BLaER1 (cell line): ENCODE results near the gene NCCRP1.

Source experiments
- H3K27ac ChIP-seq: shearing (Covaris generic); formaldehyde crosslinking; 2 replicates; pipeline ENCODE4 v1.8.1; 2022
- H3K27me3 ChIP-seq: shearing (Covaris generic); formaldehyde crosslinking; 2 replicates; pipeline ENCODE4 v1.8.1; 2022
- H3K36me3 ChIP-seq: shearing (Covaris generic); formaldehyde crosslinking; 2 replicates; pipeline ENCODE4 v1.8.1; 2022
- H3K4me1 ChIP-seq: shearing (Covaris generic); formaldehyde crosslinking; 2 replicates; pipeline ENCODE4 v1.8.1; 2022
- H3K4me2 ChIP-seq: shearing (Covaris generic); formaldehyde crosslinking; 2 replicates; pipeline ENCODE4 v1.8.1; 2022
- H3K4me3 ChIP-seq: shearing (Covaris generic); formaldehyde crosslinking; 2 replicates; pipeline ENCODE4 v1.8.1; 2022
- H3K9ac ChIP-seq: shearing (Covaris generic); formaldehyde crosslinking; 2 replicates; pipeline ENCODE4 v1.8.1; 2022
- H3K9me3 ChIP-seq: shearing (Covaris generic); formaldehyde crosslinking; 2 replicates; pipeline ENCODE4 v1.8.1; 2022
- H4K20me1 ChIP-seq: shearing (Covaris generic); formaldehyde crosslinking; 2 replicates; pipeline ENCODE4 v1.8.1; 2022
- Cebpa-rat ChIP-seq: shearing (Covaris generic); IDR thresholded peaks from 2 replicates; pipeline ENCODE4 v1.8.1; 2022

Gene NCCRP1

GRCh38 chr19:39192846-39193245, 3.9 kb upstream of the NCCRP1 start:
- Histone ChIP-seq H3K4me1 (peaks cover 45% of the 10 kb centered on the region), H3K9ac (no peak overlapping the region), H3K36me3 (no peaks in the 10 kb centered on the region), H4K20me1 (no peaks in the 10 kb centered on the region; the same call in 1 of the 2 replicates), H3K4me2 (peak overlapping the region; percentile 28), H3K9me3 (no peaks in the 10 kb centered on the region), H3K27me3 (peaks cover 30% of the 10 kb centered on the region), H3K4me3 (no peak overlapping the region), H3K27ac (no peak overlapping the region)
- no peak for TF ChIP-seq Cebpa-rat

GRCh38 chr19:39193803-39194202, 3.0 kb upstream of the NCCRP1 start:
- Histone ChIP-seq H3K27me3 (peaks cover 39% of the 10 kb centered on the region), H3K4me1 (peaks cover 43% of the 10 kb centered on the region), H3K9ac (no peak overlapping the region), H3K36me3 (no peaks in the 10 kb centered on the region), H3K9me3 (no peaks in the 10 kb centered on the region), H3K4me2 (peak overlapping the region; percentile 28; the same call in 1 of the 2 replicates), H3K27ac (no peak overlapping the region), H4K20me1 (no peaks in the 10 kb centered on the region; the same call in 1 of the 2 replicates), H3K4me3 (no peak overlapping the region)
- no peak for TF ChIP-seq Cebpa-rat

- no peaks in the 10 kb centered on the region for H3K36me3 ChIP-seq
- no peaks in the 10 kb centered on the region for H3K9me3 ChIP-seq
- no peak overlapping the region for H3K9ac ChIP-seq
- H3K4me3 ChIP-seq, result no peak overlapping the region
- no peak overlapping the region for H3K27ac ChIP-seq
- 0 out of 2 replicates have a peak overlapping the region, but pooled peaks have one; percentile 6 for H3K4me2 ChIP-seq
- H4K20me1 ChIP-seq, result no peaks in the 10 kb centered on the region; the same call in 1 of the 2 replicates
- peaks cover 33% of the 10 kb centered on the region for H3K4me1 ChIP-seq
- TF ChIP-seq Cebpa-rat, result no peak
- peaks cover 44% of the 10 kb centered on the region for H3K27me3 ChIP-seq
Observed at GRCh38 chr19:39194832-39195542, 1.8 kb upstream of the NCCRP1 start.

GRCh38 chr19:39195755-39196154, 1.0 kb upstream of the NCCRP1 start:
- Histone ChIP-seq H3K4me1 (peaks cover 33% of the 10 kb centered on the region), H4K20me1 (no peaks in the 10 kb centered on the region; the same call in 1 of the 2 replicates), H3K27me3 (peaks cover 44% of the 10 kb centered on the region), H3K36me3 (no peaks in the 10 kb centered on the region), H3K4me3 (no peak overlapping the region), H3K27ac (no peak overlapping the region), H3K9me3 (no peaks in the 10 kb centered on the region), H3K4me2 (no peak overlapping the region), H3K9ac (no peak overlapping the region)
- no peak for TF ChIP-seq Cebpa-rat

DNA sequence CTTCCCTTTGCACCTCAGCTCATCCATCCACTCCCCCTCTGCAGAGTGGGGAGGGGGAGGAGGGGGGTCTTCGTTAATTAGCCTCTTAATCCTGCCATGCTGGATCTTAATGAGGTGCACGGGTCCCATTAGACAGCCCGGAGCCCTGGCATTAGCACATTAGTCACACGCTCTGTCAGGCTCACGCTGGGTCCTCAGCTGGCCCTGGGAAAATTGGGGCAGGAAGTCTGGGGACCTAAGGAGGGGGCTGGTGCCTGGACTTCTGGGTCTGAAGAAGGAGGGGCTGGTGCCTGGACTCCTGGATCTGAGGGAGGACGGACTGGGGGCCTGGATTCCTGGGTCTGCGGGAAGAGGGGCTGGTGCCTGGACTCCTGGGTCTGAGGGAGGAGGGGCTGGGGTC, 444 bp upstream of the NCCRP1 start:
- H3K4me3 ChIP-seq, result no peak overlapping the region
- peaks cover 44% of the 10 kb centered on the region for H3K27me3 ChIP-seq
- H3K9ac ChIP-seq, result no peak overlapping the region
- no peak for TF ChIP-seq Cebpa-rat
- no peaks in the 10 kb centered on the region for H3K36me3 ChIP-seq
- no peak overlapping the region for H3K27ac ChIP-seq
- H3K9me3 ChIP-seq, result no peaks in the 10 kb centered on the region
- peaks cover 33% of the 10 kb centered on the region for H3K4me1 ChIP-seq
- H3K4me2 ChIP-seq, result peak overlapping the region; percentile 73
- H4K20me1 ChIP-seq, result no peaks in the 10 kb centered on the region; the same call in 1 of the 2 replicates

DNA sequence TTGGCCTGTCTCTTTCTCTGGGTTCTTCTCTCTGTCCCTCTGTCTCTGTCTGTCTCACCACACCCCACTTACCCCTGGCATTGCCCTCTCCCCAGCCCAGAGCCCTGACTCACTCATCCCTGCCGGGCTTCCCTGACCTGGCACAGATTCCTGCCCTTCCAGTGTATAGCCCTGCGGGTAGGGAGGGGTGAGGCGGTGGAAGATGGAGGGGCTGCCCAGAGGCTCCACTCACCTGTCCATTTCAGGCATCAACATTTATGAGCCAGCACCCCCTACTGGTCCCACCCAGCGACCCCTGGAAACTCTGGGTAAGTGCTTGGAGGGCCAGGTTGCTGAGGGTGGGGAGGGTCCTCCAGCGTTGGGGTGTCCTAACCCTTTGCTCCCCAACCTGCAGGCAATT, 1.0 kb downstream of the NCCRP1 start:
- Histone ChIP-seq H3K27ac (no peak overlapping the region), H4K20me1 (no peaks in the 10 kb centered on the region; the same call in 1 of the 2 replicates), H3K4me3 (no peak overlapping the region), H3K27me3 (peaks cover 48% of the 10 kb centered on the region), H3K36me3 (no peaks in the 10 kb centered on the region), H3K4me1 (peaks cover 31% of the 10 kb centered on the region), H3K9me3 (no peaks in the 10 kb centered on the region), H3K4me2 (no peak overlapping the region), H3K9ac (no peak overlapping the region)
- TF ChIP-seq Cebpa-rat, result no peak

- Histone ChIP-seq H3K4me2 (no peak overlapping the region), H4K20me1 (no peaks in the 10 kb centered on the region; the same call in 1 of the 2 replicates), H3K4me1 (peaks cover 22% of the 10 kb centered on the region), H3K27me3 (peaks cover 60% of the 10 kb centered on the region), H3K27ac (no peak overlapping the region), H3K9ac (no peak overlapping the region), H3K9me3 (no peaks in the 10 kb centered on the region), H3K4me3 (no peak overlapping the region), H3K36me3 (no peaks in the 10 kb centered on the region)
- no peak for TF ChIP-seq Cebpa-rat
Observed at GRCh38 chr19:39199025-39199424, 2.3 kb downstream of the NCCRP1 start.

- Histone ChIP-seq H3K4me1 (peaks cover 18% of the 10 kb centered on the region), H3K9me3 (no peaks in the 10 kb centered on the region), H3K9ac (no peak overlapping the region), H3K27me3 (peaks cover 65% of the 10 kb centered on the region), H4K20me1 (no peaks in the 10 kb centered on the region; the same call in 1 of the 2 replicates), H3K36me3 (no peaks in the 10 kb centered on the region), H3K4me2 (no peak overlapping the region), H3K27ac (no peak overlapping the region), H3K4me3 (no peak overlapping the region)
- TF ChIP-seq Cebpa-rat, result no peak
Observed at GRCh38 chr19:39200066-39200802, 3.5 kb downstream of the NCCRP1 start.

GRCh38 chr19:39200803-39201115, 4.0 kb downstream of the NCCRP1 start:
- Histone ChIP-seq H3K36me3 (no peaks in the 10 kb centered on the region), H3K27me3 (peaks cover 59% of the 10 kb centered on the region), H4K20me1 (no peaks in the 10 kb centered on the region; the same call in 1 of the 2 replicates), H3K4me1 (peaks cover 13% of the 10 kb centered on the region), H3K9me3 (no peaks in the 10 kb centered on the region), H3K4me2 (no peak overlapping the region), H3K9ac (no peak overlapping the region), H3K4me3 (no peak overlapping the region), H3K27ac (no peak overlapping the region)
- no peak for TF ChIP-seq Cebpa-rat

DNA sequence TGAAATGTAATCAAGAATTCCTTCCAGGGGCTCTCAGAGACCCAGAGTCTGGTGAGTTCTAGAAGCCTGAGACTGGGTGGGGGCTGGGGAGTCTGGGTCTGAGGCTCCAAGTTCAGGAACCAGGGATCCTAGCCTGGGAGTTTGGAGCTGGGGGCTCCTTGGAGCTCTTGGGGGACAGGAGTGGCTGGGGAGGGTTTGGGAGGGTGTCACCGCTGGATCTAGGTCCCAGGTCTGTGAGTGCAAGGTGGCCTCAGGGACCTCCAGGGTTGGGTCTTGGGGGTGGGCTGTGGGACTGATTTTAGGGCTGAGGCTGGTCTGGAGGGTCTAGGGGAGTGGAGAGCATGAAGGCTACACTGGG, 6.2 kb downstream of the NCCRP1 start:
- Histone ChIP-seq H3K27me3 (peaks cover 37% of the 10 kb centered on the region), H3K4me1 (no peaks in the 10 kb centered on the region), H3K27ac (no peak overlapping the region), H3K36me3 (no peaks in the 10 kb centered on the region), H3K9me3 (no peaks in the 10 kb centered on the region), H3K4me2 (no peak overlapping the region), H3K4me3 (no peak overlapping the region), H4K20me1 (no peaks in the 10 kb centered on the region; the same call in 1 of the 2 replicates), H3K9ac (no peak overlapping the region)
- TF ChIP-seq Cebpa-rat, result no peak
